ENCODE results near the gene HIGD1C.

Gene HIGD1C

DNA sequence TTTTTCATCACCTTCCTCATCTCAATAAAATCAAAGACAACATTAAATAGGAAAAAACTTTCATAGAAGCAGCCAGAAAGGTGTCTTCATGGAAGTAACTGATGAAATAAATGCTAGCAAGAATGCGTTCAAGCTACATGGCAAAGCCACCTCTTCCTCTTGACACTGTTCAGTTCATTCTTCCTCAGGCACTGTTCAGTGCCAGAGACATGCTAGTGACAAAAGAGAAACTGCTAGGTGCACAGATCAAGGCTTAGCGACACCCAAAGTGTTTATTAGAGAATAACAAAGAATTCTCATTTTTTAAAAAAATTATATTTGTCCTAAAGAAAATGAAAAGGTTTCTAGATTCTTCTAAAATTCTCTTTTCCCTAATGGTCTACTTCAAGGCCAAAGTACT is 66.6 kb downstream of the HIGD1C start:
- no peak for DNase-seq

DNA sequence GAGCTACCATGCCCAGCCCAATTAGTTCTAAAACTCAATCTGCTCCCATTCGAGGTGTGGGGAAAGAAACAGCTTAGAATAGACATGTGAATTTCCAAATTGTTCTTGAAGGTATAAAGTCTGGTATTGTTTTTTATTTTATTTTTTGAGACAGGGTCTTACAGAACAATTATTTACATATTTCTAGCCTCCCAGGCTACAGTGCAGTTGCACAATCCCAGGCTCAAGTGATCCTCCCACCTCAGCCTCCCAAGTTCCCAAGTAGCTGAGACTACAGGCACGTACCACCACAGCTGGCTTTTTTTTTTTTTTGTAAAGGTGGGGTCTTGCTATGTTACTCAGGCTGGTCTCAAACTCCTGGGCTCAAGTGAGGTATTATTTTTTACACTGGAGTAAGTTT is 67.6 kb downstream of the HIGD1C start:
- Histone ChIP-seq H3K4me3 (ENCODE audit: low read depth, low read length) (no peak overlapping the region), H3K27ac (no peak overlapping the region), H3K27me3 (replicated peaks) (no peaks in the 10 kb centered on the region), H3K36me3 (replicated peaks) (no peaks in the 10 kb centered on the region)
- TF ChIP-seq, protein P1, sequence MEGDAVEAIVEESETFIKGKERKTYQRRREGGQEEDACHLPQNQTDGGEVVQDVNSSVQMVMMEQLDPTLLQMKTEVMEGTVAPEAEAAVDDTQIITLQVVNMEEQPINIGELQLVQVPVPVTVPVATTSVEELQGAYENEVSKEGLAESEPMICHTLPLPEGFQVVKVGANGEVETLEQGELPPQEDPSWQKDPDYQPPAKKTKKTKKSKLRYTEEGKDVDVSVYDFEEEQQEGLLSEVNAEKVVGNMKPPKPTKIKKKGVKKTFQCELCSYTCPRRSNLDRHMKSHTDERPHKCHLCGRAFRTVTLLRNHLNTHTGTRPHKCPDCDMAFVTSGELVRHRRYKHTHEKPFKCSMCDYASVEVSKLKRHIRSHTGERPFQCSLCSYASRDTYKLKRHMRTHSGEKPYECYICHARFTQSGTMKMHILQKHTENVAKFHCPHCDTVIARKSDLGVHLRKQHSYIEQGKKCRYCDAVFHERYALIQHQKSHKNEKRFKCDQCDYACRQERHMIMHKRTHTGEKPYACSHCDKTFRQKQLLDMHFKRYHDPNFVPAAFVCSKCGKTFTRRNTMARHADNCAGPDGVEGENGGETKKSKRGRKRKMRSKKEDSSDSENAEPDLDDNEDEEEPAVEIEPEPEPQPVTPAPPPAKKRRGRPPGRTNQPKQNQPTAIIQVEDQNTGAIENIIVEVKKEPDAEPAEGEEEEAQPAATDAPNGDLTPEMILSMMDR (IDR thresholded peaks at IDR 0.05; ENCODE audit: low read depth, low read length, missing control alignments), result no peak
- no peak for DNase-seq
- in situ Hi-C loops (cut with HindIII; ENCODE audit: low pct_ligation_motif_present, low sequenced_read_pairs), result no loop called here

More for the DNA sequence above, 66.6 kb downstream of the HIGD1C start:
- Histone ChIP-seq H3K27me3 (replicated peaks) (no peaks in the 10 kb centered on the region), H3K4me3 (ENCODE audit: low read depth, low read length) (no peak overlapping the region), H3K36me3 (replicated peaks) (no peaks in the 10 kb centered on the region), H3K27ac (no peak overlapping the region)
- in situ Hi-C loops (cut with HindIII; ENCODE audit: low pct_ligation_motif_present, low sequenced_read_pairs), result no loop called here
- TF ChIP-seq, protein P1 (IDR thresholded peaks at IDR 0.05; ENCODE audit: low read depth, low read length, missing control alignments), result no peak
